Adrenal gland (tissue), 12 donors: ENCODE results near the gene ZER1. TPM values are rescaled to one million over a fixed set of nuclear protein-coding genes. Genes with fewer than 3 reads are reported as not detected.

ENCODE experiments used
- DNase-seq, 7 donors: peaks; one replicate each; pipeline ENCODE4 v3.0.0-alpha.2; 2019 to 2020
- H3K27ac ChIP-seq, 5 donors: fragments of 200-600 bp; sonication (generic) in 4 of 5; 1 replicate in 3 of 5; 2 replicates in 2 of 5; pipeline versions ENCODE4 v1.5.1 to v1.8.0; 2016 to 2020; ENCODE audit warnings: mild to moderate bottlenecking in 1 of 5
- H3K27me3 ChIP-seq: fragments of 200-600 bp; 2 replicates; pipeline ENCODE4 v1.8.0; 2021
- H3K36me3 ChIP-seq, 2 donors: fragments of 200-600 bp; replicated peaks in 1 of 2; 1 replicate in 1 of 2; 2 replicates in 1 of 2; pipeline versions ENCODE4 v1.5.1 to v1.8.0; 2018 to 2022
- H3K4me1 ChIP-seq, 2 donors: fragments of 200-600 bp; replicated peaks in 1 of 2; 1 replicate in 1 of 2; 2 replicates in 1 of 2; pipeline versions ENCODE4 v1.5.1 to v1.8.0; 2018 to 2021
- H3K4me3 ChIP-seq, 4 donors: fragments of 200-600 bp; sonication (generic) in 3 of 4; one replicate each; pipeline ENCODE4 v1.5.1; 2016 to 2018
- H3K9me3 ChIP-seq, 3 donors: fragments of 200-600 bp; sonication (generic) in 1 of 3; replicated peaks in 1 of 3; 1 replicate in 2 of 3; 2 replicates in 1 of 3; pipeline versions ENCODE4 v1.5.1 to v1.8.0; 2016 to 2021
- POLR2A ChIP-seq, 2 donors: fragments of 450-650 bp; IDR thresholded peaks; one replicate each; pipeline ENCODE4 v1.6.1; 2017; ENCODE audit warnings: antibody characterized with exemption in 2 of 2, mild to moderate bottlenecking in 2 of 2, moderate library complexity in 1 of 2
- WGBS, 4 donors: extraction: QIAGEN DNeasy Blood & Tissue Kit in 2 of 4; methylation state at CpG; one replicate each; pipeline versions ENCODE4 v1.1.5 to v1.1.7; 2013 to 2017; 5-methylcytosine and 5-hydroxymethylcytosine counted together
- intact Hi-C, 2 donors: fragments of 100-400 bp; cut with DNase I; formaldehyde crosslinking; loops; one replicate each; pipeline versions ENCODE4 v1.14.1 to v1.15.0; 2022 to 2023
- polyA plus RNA-seq, 3 donors: library from polyadenylated mRNA; stranded (reverse); fragments of 200-250 nt in 2 of 3; fragments of 350-450 nt in 1 of 3; fragmentation: Illumina TruSeq in 1 of 3; extraction: RNeasy Lipid Tissue Mini Kit (QIAGEN cat#74804) in 1 of 3; gene quantifications; one replicate each; pipeline ENCODE4 v1.2.3, GENCODE V29; 2013 to 2014
- total RNA-seq, 9 donors: library from RNA; depleted of rRNA in 4 of 9; stranded (reverse); fragments of >200 nt in 4 of 9; fragments of 120-200 nt in 1 of 9; fragmentation: NEBNext Ultra II Directional in 1 of 9; extraction: Animal tissue kit (Norgen Biotek cat#: 25700) in 1 of 9; gene quantifications; one replicate each; pipeline versions ENCODE4 v1.1.0 to v1.2.4, GENCODE V29; 2013 to 2023
- TF ChIP-seq, protein P1 (sequence below), 6 experiments: fragments of 450-650 bp in 4 of 6; fragments of 200-600 bp in 2 of 6; sonication (generic) in 1 of 6; IDR thresholded peaks; 1 replicate in 5 of 6; 2 replicates in 1 of 6; pipeline versions ENCODE4 v1.5.1 to v1.8.0; 2016 to 2021; ENCODE audit warnings: antibody characterized with exemption in 6 of 6, mild to moderate bottlenecking in 2 of 6, moderate library complexity in 1 of 6
- donor health status: healthy with polysubstance abuse.
- donor health status: Bipolar disorder and iron deficiency.
- donor health status: DM: yes; HTN: yes; CAD: no.
- donor health status: DM: no; HTN: no; CAD: no.
- donor health status: DM: no; HTN: no; CAD: no.
- donor health status: DM: yes; HTN: yes; CAD: no.

Gene ZER1
- total and polyA plus RNA-seq, 12 donors = 17.0 to 131 (median 53.4) TPM

GRCh38 chr9:128742401-128742800 lies 29.3 kb downstream of the ZER1 start:
- no peak overlapping the region for H3K4me3 ChIP-seq
- whole genome bisulfite sequencing, 4 donors = 74 to 87% (median 83%) methylated on average over 4 to 20 of the region's 20 CpGs
- no peak for DNase-seq
- intact Hi-C loops = no loop called here
- peaks cover 0 to 27% of the 10 kb centered on the region in 2 donors for H3K36me3 ChIP-seq
- no peak for TF ChIP-seq POLR2A (IDR thresholded peaks at IDR 0.05)
- peaks cover 0 to 2% of the 10 kb centered on the region in 2 donors for H3K4me1 ChIP-seq
- no peaks in the 10 kb centered on the region for H3K9me3 ChIP-seq
- no peak overlapping the region for H3K27ac ChIP-seq
- no peaks in the 10 kb centered on the region for H3K27me3 ChIP-seq

GRCh38 chr9:128735373-128735772 lies 36.4 kb downstream of the ZER1 start:
- no peak for TF ChIP-seq POLR2A (IDR thresholded peaks at IDR 0.05)
- TF ChIP-seq, protein P1, sequence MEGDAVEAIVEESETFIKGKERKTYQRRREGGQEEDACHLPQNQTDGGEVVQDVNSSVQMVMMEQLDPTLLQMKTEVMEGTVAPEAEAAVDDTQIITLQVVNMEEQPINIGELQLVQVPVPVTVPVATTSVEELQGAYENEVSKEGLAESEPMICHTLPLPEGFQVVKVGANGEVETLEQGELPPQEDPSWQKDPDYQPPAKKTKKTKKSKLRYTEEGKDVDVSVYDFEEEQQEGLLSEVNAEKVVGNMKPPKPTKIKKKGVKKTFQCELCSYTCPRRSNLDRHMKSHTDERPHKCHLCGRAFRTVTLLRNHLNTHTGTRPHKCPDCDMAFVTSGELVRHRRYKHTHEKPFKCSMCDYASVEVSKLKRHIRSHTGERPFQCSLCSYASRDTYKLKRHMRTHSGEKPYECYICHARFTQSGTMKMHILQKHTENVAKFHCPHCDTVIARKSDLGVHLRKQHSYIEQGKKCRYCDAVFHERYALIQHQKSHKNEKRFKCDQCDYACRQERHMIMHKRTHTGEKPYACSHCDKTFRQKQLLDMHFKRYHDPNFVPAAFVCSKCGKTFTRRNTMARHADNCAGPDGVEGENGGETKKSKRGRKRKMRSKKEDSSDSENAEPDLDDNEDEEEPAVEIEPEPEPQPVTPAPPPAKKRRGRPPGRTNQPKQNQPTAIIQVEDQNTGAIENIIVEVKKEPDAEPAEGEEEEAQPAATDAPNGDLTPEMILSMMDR (IDR thresholded peaks at IDR 0.05) = no peak
- Histone ChIP-seq H3K27me3 (no peaks in the 10 kb centered on the region), H3K27ac (no peak overlapping the region), H3K4me3 (no peak overlapping the region), H3K4me1 (peaks cover 0 to 2% of the 10 kb centered on the region in 2 donors), H3K9me3 (no peaks in the 10 kb centered on the region), H3K36me3 (peaks cover 0 to 43% of the 10 kb centered on the region in 2 donors)
- DNase-seq = peak in 5 of 7 donors; percentile 45 to 86 (median 72)
- WGBS, 4 donors = 61 to 76% (median 63%) methylated on average over 2 of the region's 2 CpGs
- intact Hi-C loops = no loop called here

DNA sequence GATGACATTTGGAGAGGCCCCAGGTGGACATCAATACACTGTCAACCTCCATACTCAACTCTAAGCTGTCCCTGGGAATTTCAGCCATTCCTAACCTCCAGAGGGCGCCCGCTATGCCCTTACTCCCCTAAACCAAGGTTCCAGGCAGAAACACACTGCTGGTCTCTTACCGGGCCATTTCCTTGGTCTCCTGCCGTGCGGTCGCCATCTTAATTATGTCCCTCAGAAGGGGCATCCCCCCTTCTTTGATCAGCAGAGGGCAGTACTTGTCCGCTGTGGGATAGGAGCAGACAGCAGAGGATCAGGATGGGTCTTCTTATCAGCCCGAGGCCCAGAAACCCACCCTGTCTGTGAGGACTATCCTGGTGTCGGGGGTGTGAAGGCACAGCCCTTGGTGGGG lies 38.5 kb downstream of the ZER1 start:
- DNase-seq = peak; percentile 75 to 94 (median 86)
- no peak overlapping the region for H3K4me3 ChIP-seq
- 14 to 24% (median 20%) methylated on average over 8 to 9 of the region's 9 CpGs for WGBS, 4 donors
- H3K4me1 ChIP-seq = peaks cover 0 to 2% of the 10 kb centered on the region in 2 donors
- no peaks in the 10 kb centered on the region for H3K27me3 ChIP-seq
- no peaks in the 10 kb centered on the region for H3K9me3 ChIP-seq
- TF ChIP-seq POLR2A (IDR thresholded peaks at IDR 0.05) = no peak
- TF ChIP-seq, protein P1 (IDR thresholded peaks at IDR 0.05) = peak; percentile 39 to 69 (median 66)
- peak overlapping the region in 2 of 5 donors; percentile 52 to 61 for H3K27ac ChIP-seq
- peaks cover 0 to 33% of the 10 kb centered on the region in 2 donors for H3K36me3 ChIP-seq
- intact Hi-C loops = no loop called here

DNA sequence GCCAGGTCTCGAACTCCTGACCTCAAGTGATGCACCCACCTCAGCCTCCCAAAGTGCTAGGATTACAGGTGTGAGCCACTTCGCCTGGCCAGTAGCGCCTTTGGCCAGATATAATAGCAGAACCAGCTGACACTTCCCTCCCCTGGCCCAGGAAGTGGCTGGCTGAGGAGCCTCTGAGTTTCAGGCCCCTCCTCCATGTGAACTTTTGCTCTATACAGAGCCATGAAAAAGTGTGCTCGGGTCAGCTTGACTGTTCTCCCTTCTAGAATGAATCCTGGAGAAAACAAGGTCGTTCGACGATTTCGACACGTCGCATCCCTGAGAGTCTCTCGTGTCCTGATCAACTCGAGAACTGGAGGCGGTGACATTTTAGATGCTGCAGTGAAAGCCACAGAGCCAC lies 39.2 kb downstream of the ZER1 start:
- no peak overlapping the region for H3K27ac ChIP-seq
- no peak for DNase-seq
- no peaks in the 10 kb centered on the region for H3K27me3 ChIP-seq
- H3K4me3 ChIP-seq = no peak overlapping the region
- H3K9me3 ChIP-seq = no peaks in the 10 kb centered on the region
- intact Hi-C loops = no loop called here
- peaks cover 0 to 2% of the 10 kb centered on the region in 2 donors for H3K4me1 ChIP-seq
- H3K36me3 ChIP-seq = peaks cover 0 to 33% of the 10 kb centered on the region in 2 donors
- no peak for TF ChIP-seq POLR2A (IDR thresholded peaks at IDR 0.05)
- TF ChIP-seq, protein P1 (IDR thresholded peaks at IDR 0.05) = no peak
- WGBS, 4 donors = 65 to 82% (median 73%) methylated on average over 12 to 13 of the region's 13 CpGs

GRCh38 chr9:128731691-128732090 lies 40.0 kb downstream of the ZER1 start:
- intact Hi-C loops = no loop called here
- DNase-seq = no peak
- H3K36me3 ChIP-seq = peaks cover 0 to 26% of the 10 kb centered on the region in 2 donors
- WGBS, 4 donors = 79 to 82% (median 81%) methylated on average over 9 of the region's 9 CpGs
- peaks cover 0 to 2% of the 10 kb centered on the region in 2 donors for H3K4me1 ChIP-seq
- H3K4me3 ChIP-seq = no peak overlapping the region
- no peak overlapping the region for H3K27ac ChIP-seq
- TF ChIP-seq POLR2A (IDR thresholded peaks at IDR 0.05) = no peak
- TF ChIP-seq, protein P1 (IDR thresholded peaks at IDR 0.05) = no peak
- no peaks in the 10 kb centered on the region for H3K9me3 ChIP-seq
- H3K27me3 ChIP-seq = no peaks in the 10 kb centered on the region
